Measurements from ENCODE around the gene FRMD4A.

GRCh38 chr10:14243221-14243620 lies 87.5 kb downstream of the FRMD4A start:
- TF ChIP-seq, protein P1, sequence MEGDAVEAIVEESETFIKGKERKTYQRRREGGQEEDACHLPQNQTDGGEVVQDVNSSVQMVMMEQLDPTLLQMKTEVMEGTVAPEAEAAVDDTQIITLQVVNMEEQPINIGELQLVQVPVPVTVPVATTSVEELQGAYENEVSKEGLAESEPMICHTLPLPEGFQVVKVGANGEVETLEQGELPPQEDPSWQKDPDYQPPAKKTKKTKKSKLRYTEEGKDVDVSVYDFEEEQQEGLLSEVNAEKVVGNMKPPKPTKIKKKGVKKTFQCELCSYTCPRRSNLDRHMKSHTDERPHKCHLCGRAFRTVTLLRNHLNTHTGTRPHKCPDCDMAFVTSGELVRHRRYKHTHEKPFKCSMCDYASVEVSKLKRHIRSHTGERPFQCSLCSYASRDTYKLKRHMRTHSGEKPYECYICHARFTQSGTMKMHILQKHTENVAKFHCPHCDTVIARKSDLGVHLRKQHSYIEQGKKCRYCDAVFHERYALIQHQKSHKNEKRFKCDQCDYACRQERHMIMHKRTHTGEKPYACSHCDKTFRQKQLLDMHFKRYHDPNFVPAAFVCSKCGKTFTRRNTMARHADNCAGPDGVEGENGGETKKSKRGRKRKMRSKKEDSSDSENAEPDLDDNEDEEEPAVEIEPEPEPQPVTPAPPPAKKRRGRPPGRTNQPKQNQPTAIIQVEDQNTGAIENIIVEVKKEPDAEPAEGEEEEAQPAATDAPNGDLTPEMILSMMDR (optimal IDR thresholded peaks at IDR 0.05 in 1 of 3, IDR thresholded peaks at IDR 0.05 in 1 of 3, conservative IDR thresholded peaks at IDR 0.05 in 1 of 3; ENCODE audit: extremely low read depth in 1 of 3, insufficient read depth in 2 of 3, low read length in 3 of 3) = no peak
- no peak for TF ChIP-seq EZH2 (IDR thresholded peaks at IDR 0.05; ENCODE audit: low read length)
